ENCODE measurements around the gene CDC42EP4. TPM values are rescaled to one million over a fixed set of nuclear protein-coding genes. Genes with fewer than 3 reads are reported as not detected.

CDC42EP4 gene
- total RNA-seq, 1 donor from 2014 or later = 41.9 TPM

DNA sequence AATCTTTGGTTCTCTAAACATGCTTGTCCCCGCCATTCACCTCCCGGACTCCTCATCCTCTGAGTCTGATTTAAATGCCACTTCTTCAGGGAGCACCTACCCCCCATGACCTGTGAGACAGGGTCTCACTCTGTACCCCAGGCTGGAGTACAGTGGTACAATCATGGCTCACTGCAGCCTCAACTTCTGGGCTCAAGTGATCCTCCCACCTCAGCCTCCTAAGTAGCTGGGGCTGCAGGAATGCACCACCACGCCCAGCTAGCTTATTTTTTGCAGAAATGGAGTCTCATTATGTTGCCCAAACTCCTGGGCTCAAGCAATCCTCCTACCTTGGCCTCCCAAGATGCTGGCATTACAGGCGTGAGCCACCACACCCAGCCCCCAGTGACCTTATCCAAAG, 37.3 kb downstream of the CDC42EP4 start:
- H3K4me3 ChIP-seq (ENCODE audit: low read depth, low read length) = no peak overlapping the region
- DNase-seq (ENCODE audit: low read depth) = no peak
- no peaks in the 10 kb centered on the region for H3K36me3 ChIP-seq (ENCODE audit: control insufficient read depth, insufficient read depth, low read length)
- TF ChIP-seq, protein P1, sequence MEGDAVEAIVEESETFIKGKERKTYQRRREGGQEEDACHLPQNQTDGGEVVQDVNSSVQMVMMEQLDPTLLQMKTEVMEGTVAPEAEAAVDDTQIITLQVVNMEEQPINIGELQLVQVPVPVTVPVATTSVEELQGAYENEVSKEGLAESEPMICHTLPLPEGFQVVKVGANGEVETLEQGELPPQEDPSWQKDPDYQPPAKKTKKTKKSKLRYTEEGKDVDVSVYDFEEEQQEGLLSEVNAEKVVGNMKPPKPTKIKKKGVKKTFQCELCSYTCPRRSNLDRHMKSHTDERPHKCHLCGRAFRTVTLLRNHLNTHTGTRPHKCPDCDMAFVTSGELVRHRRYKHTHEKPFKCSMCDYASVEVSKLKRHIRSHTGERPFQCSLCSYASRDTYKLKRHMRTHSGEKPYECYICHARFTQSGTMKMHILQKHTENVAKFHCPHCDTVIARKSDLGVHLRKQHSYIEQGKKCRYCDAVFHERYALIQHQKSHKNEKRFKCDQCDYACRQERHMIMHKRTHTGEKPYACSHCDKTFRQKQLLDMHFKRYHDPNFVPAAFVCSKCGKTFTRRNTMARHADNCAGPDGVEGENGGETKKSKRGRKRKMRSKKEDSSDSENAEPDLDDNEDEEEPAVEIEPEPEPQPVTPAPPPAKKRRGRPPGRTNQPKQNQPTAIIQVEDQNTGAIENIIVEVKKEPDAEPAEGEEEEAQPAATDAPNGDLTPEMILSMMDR (IDR thresholded peaks at IDR 0.05; ENCODE audit: insufficient read depth, low read length, poor library complexity, severe bottlenecking) = no peak
- no peaks in the 10 kb centered on the region for H3K27me3 ChIP-seq (ENCODE audit: control insufficient read depth, insufficient read depth, low read length)

DNA sequence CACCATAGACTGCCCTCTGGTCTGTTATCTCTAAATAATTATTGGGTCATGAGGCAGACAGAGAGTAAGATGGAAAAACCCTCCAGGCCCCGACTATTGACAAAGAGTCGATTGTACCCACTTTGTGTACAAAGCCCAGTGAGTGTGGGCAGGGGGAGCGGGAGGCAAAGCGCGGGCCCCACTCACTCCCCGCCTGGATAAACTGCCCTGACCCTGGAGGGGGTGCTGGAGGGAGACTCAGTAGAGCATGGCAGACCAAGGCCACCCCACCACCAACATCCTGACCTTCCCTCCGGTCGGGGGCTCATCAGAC, 38.9 kb downstream of the CDC42EP4 start:
- Histone ChIP-seq H3K4me3 (ENCODE audit: low read depth, low read length) (no peak overlapping the region), H3K27me3 (ENCODE audit: control insufficient read depth, insufficient read depth, low read length) (no peaks in the 10 kb centered on the region), H3K36me3 (ENCODE audit: control insufficient read depth, insufficient read depth, low read length) (no peaks in the 10 kb centered on the region)
- DNase-seq (ENCODE audit: low read depth) = no peak
- TF ChIP-seq, protein P1 (IDR thresholded peaks at IDR 0.05; ENCODE audit: insufficient read depth, low read length, poor library complexity, severe bottlenecking) = no peak

DNA sequence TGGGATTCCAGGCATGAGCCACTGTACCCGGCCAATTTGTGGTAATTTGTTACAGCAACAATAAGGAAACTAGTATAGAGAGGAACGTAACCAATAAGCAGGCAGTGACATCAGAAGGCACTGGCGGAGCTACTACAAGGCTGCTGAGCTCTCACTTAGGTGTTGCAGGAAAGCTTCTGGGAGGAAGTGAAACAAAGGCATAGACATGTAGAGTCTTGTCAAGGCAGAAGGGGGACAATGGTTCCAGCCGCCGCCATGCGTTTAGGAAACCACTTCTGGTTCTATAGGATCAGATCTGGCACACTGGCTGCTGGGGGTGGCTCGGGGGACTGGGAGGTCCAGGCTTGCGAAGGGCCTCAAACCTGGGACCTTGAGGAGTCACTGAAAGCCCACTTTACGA, 40.7 kb downstream of the CDC42EP4 start:
- no peaks in the 10 kb centered on the region for H3K36me3 ChIP-seq (ENCODE audit: control insufficient read depth, insufficient read depth, low read length)
- no peak for DNase-seq (ENCODE audit: low read depth)
- no peaks in the 10 kb centered on the region for H3K27me3 ChIP-seq (ENCODE audit: control insufficient read depth, insufficient read depth, low read length)
- TF ChIP-seq, protein P1 (IDR thresholded peaks at IDR 0.05; ENCODE audit: insufficient read depth, low read length, poor library complexity, severe bottlenecking) = no peak
- no peak overlapping the region for H3K4me3 ChIP-seq (ENCODE audit: low read depth, low read length)

DNA sequence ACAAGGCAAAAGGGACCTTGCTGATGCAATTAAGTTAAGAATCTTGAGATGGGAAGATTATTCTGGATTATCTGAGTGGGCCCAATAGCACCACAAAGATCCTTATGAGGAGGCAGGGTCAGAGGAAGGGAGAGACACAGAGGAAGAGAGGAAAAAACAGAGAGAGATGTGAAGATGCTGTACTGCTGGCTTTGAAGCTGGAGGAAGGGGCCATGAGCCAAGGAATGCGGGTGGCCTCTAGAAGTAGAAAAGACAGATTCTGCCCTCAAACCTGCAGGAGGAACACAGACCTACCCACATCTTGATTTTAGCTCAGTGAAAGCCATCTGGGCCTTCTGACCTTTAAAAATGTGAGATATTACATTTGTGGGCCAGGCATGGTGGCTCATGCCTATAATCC, 42.0 kb downstream of the CDC42EP4 start:
- Histone ChIP-seq H3K36me3 (ENCODE audit: control insufficient read depth, insufficient read depth, low read length) (no peaks in the 10 kb centered on the region), H3K27me3 (ENCODE audit: control insufficient read depth, insufficient read depth, low read length) (no peaks in the 10 kb centered on the region), H3K4me3 (ENCODE audit: low read depth, low read length) (no peak overlapping the region)
- no peak for DNase-seq (ENCODE audit: low read depth)
- TF ChIP-seq, protein P1 (IDR thresholded peaks at IDR 0.05; ENCODE audit: insufficient read depth, low read length, poor library complexity, severe bottlenecking) = no peak

DNA sequence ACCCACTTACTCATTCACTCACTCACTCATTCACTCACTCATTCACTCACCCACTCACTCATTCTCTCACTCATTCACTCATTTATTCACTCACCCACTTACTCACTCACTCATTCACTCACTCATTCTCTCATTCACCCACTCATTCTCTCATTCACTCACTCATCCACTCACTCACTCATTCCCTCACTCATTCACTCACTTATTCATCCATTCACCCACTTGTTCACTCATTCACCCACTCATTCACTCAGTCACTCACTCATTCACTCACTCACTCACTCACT, 42.5 kb downstream of the CDC42EP4 start:
- no peak for DNase-seq (ENCODE audit: low read depth)
- no peaks in the 10 kb centered on the region for H3K36me3 ChIP-seq (ENCODE audit: control insufficient read depth, insufficient read depth, low read length)
- TF ChIP-seq, protein P1 (IDR thresholded peaks at IDR 0.05; ENCODE audit: insufficient read depth, low read length, poor library complexity, severe bottlenecking) = no peak
- no peaks in the 10 kb centered on the region for H3K27me3 ChIP-seq (ENCODE audit: control insufficient read depth, insufficient read depth, low read length)
- no peak overlapping the region for H3K4me3 ChIP-seq (ENCODE audit: low read depth, low read length)

DNA sequence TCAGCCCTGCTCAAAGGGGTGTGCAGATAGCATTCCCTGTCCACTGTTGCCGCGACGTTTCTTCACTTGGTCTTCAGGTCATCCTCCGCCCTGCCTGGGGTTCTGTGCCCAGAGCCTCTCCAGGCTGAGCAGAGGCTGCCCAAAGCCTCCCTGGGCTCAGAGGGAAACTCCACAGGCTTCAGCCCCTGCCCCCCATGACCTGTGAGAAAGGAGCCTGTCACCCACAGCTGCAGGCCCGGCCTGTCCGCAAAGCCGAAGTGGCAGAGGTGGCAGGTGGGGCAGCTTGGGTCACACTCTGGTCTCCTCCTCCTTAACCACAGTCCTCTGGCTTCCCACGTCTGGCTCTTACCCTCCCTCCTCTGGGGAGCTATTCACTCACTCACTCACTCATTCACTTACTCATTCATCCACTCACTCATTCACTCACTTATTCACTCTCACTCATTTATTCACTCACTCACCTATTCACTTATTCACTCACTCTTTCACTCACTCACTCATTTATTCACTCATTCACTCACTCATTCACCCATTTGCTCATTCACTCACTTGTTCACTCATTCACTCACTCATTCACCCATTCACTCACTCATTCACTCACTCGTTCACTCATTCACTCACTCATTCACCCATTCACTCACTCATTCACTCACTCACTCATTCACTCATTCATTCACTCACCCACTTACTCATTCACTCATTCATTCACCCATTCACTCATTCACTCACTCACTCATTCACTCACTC, 43.0 kb downstream of the CDC42EP4 start:
- Histone ChIP-seq H3K36me3 (ENCODE audit: control insufficient read depth, insufficient read depth, low read length) (no peaks in the 10 kb centered on the region), H3K4me3 (ENCODE audit: low read depth, low read length) (no peak overlapping the region), H3K27me3 (ENCODE audit: control insufficient read depth, insufficient read depth, low read length) (no peaks in the 10 kb centered on the region)
- no peak for DNase-seq (ENCODE audit: low read depth)
- TF ChIP-seq, protein P1 (IDR thresholded peaks at IDR 0.05; ENCODE audit: insufficient read depth, low read length, poor library complexity, severe bottlenecking) = no peak
